ENCODE data around the gene RASL12. TPM values are rescaled to one million over a fixed set of nuclear protein-coding genes. Genes with fewer than 3 reads are reported as not detected.
"Not testable (repeated sequence)": the region's sequence is repeated elsewhere in the genome, so short reads cannot be mapped to it uniquely, and the experiment has no call there.

The RASL12 gene, protein sequence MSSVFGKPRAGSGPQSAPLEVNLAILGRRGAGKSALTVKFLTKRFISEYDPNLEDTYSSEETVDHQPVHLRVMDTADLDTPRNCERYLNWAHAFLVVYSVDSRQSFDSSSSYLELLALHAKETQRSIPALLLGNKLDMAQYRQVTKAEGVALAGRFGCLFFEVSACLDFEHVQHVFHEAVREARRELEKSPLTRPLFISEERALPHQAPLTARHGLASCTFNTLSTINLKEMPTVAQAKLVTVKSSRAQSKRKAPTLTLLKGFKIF
- not detected in 2 replicates for total RNA-seq

DNA sequence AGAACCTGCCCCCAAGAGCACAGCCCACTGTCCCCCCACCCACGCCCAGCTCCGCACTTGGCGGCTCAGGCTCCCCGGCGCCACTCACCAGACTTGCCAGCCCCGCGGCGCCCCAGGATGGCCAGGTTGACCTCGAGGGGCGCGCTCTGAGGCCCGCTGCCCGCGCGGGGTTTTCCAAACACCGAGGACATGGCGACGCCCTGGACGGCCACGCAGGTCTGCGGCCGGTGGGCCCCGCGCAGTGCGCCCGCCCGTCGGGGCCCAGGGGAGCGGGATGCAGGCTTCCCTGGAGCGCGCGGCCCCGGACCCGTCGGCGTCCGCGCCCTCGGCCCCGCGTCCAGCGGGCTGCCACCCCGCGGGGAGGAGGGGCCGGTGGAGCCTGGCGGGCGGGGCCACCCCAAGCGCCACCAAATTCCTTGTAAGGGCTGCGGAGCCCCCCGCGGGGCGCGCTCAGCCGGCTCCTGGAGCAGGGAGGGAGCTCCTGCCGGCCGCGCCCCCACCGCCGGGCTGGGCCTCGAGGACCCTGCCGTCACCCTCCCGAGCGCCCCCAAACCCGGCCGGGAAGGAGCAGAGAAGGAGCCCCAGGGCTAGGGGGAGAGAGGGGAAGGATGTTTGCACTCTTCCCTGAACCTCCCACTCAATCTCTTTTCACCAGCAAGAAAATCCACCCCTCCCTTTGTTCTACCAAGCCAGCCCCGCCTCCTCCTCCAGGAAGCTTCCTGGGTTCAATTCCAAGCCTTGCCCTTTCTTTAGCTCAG lies at the start of gene RASL12:
Gene RASL12 (minus strand): TSS at position 347 of the 758 bp plus-strand sequence. CDS start 156 bp downstream, at position 191.
- no peak for DNase-seq (ENCODE audit: low read depth, low spot score)

GRCh38 chr15:65115542-65115941 lies 47.8 kb upstream of the RASL12 start:
- DNase-seq (ENCODE audit: low read depth, low spot score), result no peak

DNA sequence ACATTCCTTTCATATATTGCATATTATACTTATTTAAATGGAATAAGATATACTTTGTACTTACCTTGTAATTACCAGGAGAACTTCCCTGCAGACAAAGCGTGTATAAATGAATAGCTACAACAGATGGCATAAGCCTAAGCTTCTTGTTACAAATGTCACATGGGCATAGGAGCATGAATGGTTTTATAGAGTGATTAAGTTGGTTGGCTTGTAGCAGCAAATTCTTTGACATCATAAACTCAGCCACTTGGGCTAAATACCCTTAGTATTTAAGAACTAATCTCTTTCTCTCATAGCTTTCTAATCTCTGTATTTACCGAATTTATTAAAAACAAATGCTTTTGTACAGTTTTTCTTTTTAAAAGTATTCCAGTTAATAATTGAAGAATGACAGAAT lies 47.3 kb upstream of the RASL12 start, which contains the start of gene UBAP1L:
Gene UBAP1L (minus strand): TSS at position 115 of the 400 bp plus-strand sequence. CDS start 8,985 bp downstream, outside the sequence.
- DNase-seq (ENCODE audit: low read depth, low spot score), result no peak

DNA sequence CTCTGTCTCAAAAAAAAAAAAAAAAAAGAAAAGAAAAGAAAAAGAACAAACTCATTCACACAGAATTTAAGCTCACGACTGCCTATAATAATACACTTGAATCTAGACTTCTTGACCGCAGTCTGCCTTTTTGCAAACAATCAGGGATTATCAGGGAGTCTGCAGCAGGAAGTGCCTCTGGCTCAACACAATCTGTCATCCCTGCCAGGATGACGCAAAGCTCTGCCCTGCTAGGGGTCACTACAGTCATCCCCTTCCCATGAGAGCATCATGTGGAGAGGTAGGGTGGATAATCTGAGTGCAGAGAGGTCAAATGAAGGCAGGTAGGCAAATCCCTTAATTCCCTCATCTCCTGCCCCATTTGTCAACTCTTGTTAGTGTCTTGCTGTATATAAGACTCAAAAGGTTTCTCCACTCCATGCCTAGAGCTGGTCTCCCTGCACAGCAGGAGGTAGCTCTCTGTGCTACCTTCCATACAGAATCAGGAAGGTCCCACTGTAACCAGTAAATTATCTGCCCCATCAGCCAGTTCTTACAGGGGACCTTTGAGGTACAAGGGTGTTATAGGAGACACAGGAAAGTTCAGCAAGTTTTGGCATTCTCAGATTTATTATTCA lies 43.0 kb upstream of the RASL12 start:
- DNase-seq (ENCODE audit: low read depth, low spot score), result peak; percentile 88

DNA sequence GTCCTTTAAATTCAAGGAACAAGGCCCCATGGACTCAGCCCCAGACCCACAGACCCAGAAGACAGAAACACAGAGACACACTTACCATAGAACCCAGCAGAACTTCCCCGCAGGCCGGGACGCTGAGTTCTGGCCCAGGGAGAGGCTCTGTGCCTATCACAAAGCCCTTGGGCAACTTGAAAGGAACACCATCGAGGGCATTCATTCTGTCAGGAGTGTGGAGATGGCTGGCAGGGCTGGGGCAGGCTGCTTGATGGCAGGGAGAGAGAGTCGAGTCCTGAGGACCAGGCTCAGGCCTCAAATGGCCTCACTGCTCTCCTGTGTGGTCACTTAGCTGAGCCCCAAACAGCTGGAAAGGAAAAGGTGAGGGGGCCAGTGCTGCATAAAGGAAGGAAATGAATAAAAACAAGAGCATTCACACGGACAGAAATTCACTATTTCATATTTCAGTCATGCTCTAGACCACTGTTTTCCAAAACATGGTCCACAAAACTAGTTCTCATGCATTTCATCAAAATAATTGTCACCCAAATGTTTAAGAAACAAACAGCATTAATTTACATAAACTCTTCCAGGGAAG lies 38.3 kb upstream of the RASL12 start:
- no peak for DNase-seq (ENCODE audit: low read depth, low spot score)

DNA sequence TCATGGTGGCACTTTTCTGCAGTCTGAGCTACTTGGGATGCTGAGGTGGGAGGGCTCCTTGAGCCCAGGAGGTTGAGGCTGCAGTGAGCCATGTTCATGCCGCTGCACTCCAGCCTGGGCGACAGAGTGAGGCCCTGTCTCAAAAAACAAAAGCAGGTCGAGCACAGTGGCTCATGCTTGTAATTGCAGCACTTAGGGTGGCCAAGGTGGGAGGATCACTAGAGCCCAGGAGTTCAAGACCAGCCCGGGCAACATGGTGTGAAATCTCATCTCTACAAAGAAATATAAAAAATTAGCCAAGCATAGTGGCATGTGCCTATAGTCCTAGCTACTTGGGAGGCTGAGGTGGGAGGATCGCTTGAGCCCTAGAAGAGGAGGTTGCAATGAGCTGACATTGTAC lies 37.2 kb upstream of the RASL12 start:
- no peak for DNase-seq (ENCODE audit: low read depth, low spot score)

GRCh38 chr15:65102912-65103311 lies 35.1 kb upstream of the RASL12 start:
- no peak for DNase-seq (ENCODE audit: low read depth, low spot score)

DNA sequence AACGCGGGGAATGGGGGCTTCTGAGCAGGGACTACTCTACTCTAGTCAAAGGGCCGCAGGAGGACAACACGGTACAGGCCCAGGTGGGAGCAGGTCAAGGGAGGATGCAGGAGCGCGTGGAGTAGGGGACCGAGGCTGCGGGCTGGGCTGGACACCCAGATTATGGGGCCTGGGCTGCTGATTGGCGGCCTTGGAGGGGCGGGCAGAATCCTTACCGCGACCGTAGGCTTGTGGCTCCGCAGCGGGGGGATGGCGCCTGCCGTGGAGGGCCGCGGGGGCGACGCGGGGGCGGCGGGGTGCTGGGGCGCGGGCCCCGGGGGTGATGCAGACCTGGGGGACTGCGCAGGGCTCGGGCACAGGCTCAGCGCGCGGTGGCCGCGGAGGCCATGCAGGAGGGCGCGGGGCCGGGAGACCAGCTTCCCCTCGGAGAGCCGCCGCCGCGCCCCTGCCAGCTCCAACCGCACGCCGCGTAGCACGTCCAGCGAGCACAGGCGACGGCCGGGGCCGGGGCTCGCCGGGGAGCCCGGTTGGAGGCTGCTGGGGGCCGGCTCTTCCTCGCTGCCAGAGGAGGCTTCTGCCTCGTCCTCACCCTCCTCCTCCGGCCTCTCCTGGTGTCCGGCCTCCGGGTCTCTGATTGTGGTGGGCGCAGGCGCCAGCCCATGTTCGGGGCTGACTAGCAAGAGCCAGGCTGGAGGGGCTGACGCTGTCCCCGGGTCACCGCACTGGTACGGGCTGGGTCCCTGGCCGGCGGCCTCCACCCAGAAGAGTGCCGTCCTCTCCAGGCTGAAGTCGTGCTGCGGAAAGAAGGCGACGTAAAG lies 34.3 kb upstream of the RASL12 start:
- DNase-seq (ENCODE audit: low read depth, low spot score), result no peak

- DNase-seq (ENCODE audit: low read depth, low spot score), result no peak
Observed at GRCh38 chr15:65101411-65101890, 33.7 kb upstream of the RASL12 start.

- no peak for DNase-seq (ENCODE audit: low read depth, low spot score)
Observed at GRCh38 chr15:65100442-65100841, 32.7 kb upstream of the RASL12 start.

- not testable (repeated sequence) for DNase-seq (ENCODE audit: low read depth, low spot score)
Observed at GRCh38 chr15:65099801-65100200, 32.0 kb upstream of the RASL12 start.

DNA sequence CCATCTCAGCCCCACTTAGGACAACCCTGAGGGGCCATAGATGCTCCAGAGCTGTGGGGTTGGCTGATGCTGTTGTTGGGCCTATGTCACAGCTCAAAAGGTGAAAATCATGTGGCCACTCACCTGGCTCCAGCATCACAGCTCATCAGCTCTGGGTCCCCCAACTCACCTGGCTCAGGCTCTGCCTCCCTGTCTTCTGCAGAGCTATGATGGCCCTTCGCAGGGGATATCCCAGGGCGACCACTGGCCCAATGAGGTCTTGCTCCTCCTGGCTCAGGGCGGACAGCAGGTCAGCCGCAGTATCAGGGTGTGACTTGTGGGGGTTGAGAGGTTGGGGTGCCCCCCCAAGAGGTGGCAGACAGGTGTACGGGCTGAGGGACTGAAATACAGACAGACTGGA lies 31.5 kb upstream of the RASL12 start:
- DNase-seq (ENCODE audit: low read depth, low spot score), result no peak

DNA sequence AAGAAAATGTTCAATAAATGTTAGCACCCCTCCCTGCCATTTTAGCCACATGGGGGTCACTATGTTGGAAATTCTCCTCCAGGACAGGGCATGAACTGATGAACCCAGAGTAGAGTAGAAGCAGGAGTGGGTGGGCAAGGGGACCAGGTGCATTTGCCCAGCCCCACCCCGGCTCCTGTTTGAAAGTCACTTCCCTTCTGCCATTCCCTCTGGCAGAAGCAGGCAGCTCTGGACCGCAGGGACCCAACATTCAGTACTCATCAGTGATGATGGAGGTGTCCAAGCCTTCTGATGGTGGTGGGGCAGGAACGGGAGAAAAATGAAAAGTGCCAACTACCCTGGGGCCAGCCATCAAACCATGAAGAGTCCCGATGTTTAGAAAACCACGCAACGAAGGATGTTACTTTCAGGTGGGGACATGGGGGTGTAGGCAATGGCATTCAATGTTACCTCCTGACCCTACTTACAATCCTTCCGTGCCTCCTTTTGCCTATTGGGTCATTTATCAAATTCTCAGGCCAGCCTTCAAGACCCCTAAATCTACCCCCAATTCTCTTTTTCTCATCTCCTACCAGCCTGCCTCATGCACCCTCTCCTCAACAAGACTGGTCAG lies 30.0 kb upstream of the RASL12 start:
- DNase-seq (ENCODE audit: low read depth, low spot score), result no peak

GRCh38 chr15:65096481-65097385 lies 28.9 kb upstream of the RASL12 start:
- DNase-seq (ENCODE audit: low read depth, low spot score), result no peak

DNA sequence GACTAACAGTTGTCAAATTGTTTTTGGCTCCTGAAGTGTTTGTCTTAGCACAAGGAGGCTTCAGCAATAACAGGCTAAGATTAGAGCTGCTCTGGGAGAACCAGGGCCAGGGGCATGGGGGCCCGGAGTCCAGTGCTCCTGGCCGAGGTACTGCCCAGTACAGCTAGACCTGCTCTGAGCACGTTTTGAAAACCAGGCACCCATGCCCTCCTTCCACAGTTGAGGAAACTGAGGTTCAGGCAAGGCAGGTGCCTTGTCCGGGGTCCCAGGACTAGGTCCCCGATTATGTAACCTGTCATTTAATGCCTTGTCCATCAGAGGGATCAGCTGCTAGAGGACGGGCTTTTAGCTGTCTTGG lies 27.9 kb upstream of the RASL12 start:
- no peak for DNase-seq (ENCODE audit: low read depth, low spot score)

GRCh38 chr15:65095011-65095746 lies 27.4 kb upstream of the RASL12 start:
- no peak for DNase-seq (ENCODE audit: low read depth, low spot score)

DNA sequence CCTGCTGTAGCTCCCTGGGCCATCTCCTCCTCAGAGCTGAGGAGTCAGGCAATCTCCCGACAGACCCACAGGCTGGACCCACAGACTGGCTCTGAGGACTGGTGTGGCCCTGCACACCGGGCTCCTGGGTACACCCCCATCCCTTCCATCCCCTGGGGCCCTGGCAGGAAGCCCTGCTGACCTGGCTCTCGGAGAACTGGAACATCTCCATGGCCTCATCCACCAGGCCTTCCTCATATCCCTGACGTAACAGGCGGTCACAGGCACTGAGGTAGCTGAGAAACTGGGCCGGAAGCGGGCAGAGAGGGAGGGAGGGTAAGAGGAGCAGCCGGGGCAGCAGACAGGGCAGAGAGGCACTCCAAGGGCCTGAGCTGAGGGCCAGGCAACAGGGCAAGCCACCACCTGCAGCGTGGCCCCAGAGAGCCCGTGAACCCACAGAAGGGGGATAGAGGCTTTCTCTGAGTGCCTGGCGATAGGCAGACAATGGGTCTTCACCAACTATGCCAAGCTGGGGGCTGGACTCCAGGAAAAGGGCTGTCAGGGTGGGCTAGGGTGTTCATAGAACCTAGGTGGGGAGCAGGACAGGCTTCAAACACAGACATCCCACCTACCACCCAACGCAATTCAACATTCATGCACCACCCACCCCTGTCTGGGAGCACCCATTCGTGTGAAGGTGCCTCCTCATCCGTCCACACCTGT lies 26.7 kb upstream of the RASL12 start:
- no peak for DNase-seq (ENCODE audit: low read depth, low spot score)

GRCh38 chr15:65093793-65094170 lies 26.0 kb upstream of the RASL12 start:
- not testable (repeated sequence) for DNase-seq (ENCODE audit: low read depth, low spot score)

Measured in pulmonary artery endothelial cell (primary cell).